H54 (cell line): ENCODE measurements around the gene IGFBP2.

Source experiments
- DNase-seq: peaks from one replicate; pipeline ENCODE4 v3.0.0; 2011; ENCODE audit warnings: low spot score, mixed read lengths; ENCODE audit not compliant: insufficient read length
- FAIRE-seq: peaks from 3 replicates; lab custom pipeline; 2011; peaks lifted over from hg19 to GRCh38; lab: Jason Lieb, UNC
- POLR2A ChIP-seq: IDR thresholded peaks from 2 replicates; pipeline ENCODE4 v1.6.1; 2011; ENCODE audit warnings: low read depth, mild to moderate bottlenecking, low read length

IGFBP2 gene

GRCh38 chr2:216657086-216657855 is 24.1 kb downstream of the IGFBP2 start:
- DNase-seq (no peak), FAIRE-seq (no peak)
- no peak for TF ChIP-seq POLR2A

DNA sequence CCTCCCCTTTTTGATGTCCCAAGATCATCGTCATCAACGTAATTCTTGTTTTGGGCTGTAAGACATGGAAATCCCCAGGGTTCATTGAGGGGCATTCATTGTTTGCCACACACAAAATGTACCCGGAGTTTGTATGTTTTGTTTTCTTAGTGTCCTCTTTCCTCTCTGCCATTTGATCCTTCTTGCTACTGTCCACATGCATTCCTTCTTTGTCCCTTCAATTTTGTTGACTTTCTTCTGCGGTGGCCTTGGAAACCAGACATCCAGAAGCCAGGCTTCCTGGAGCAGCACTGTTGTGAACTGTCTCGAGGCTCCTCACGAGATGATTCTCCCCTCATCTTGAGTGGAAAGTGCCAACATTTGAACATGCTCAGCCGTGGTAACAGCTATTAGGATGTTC is 24.8 kb downstream of the IGFBP2 start:
- FAIRE-seq (no peak), DNase-seq (no peak)
- TF ChIP-seq POLR2A, result no peak

DNA sequence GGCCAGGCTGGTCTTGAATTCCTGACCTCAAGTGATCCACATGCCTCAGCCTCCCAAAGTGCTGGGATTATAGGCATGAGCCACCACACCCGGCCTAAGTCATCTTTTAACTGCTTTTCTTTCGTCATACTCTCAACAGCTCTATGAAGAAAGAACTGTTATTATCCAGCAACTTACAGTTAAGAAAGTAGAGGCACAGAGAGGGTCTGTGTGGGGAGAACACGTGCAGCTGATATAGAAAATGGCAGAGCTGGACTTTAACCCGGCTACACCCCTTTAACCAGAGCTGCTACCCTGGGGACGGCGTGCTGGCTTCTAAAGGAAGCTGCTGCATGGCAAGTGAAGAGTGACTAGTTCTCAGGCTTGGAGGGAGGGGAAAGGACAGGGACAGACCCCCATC is 25.5 kb downstream of the IGFBP2 start:
- FAIRE-seq (no peak), DNase-seq (no peak)
- no peak for TF ChIP-seq POLR2A

- no peak for FAIRE-seq
Observed at GRCh38 chr2:216659276-216659675, 26.1 kb downstream of the IGFBP2 start.

GRCh38 chr2:216660496-216660895 is 27.3 kb downstream of the IGFBP2 start:
- no peak for TF ChIP-seq POLR2A
- no peak for FAIRE-seq
- DNase-seq, result no peak

More at GRCh38 chr2:216659276-216659675, 26.1 kb downstream of the IGFBP2 start:
- no peak for DNase-seq
- TF ChIP-seq POLR2A, result no peak

- FAIRE-seq (no peak), DNase-seq (no peak)
- no peak for TF ChIP-seq POLR2A
Observed at GRCh38 chr2:216661051-216661450, 27.8 kb downstream of the IGFBP2 start.

DNA sequence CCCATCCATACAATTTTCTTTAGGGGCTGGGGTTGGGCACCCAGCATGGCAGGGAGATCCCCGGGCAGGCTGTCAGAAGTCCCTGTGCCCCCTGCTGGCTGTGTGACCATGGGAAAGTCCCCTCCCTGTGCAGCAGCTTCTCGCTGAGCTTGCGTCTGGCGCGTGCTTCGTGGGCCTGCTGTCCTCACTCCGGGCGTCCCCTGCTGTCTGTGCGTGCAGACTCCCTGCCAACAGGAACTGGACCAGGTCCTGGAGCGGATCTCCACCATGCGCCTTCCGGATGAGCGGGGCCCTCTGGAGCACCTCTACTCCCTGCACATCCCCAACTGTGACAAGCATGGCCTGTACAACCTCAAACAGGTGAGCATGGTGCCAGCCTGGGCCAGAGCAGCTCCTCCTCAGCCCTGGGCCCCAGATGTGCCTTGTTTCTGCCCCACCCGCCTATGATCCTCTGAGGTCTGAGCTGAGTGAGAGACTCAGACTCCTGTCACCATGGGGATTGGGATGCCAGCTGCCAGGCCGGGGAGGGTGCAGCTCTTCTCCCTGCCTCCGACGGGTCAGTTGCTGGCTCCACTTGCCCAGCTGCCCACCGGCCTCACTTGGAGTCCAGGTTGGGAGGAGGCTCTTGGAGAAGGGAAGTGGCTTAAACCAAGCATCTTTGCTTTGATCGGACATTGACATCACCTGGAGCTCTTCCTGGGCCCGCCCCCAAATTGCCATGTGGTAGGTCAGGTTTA is 28.6 kb downstream of the IGFBP2 start:
- FAIRE-seq, result no peak
- no peak for DNase-seq
- TF ChIP-seq POLR2A, result 0 out of 2 replicates have a peak, but pooled peaks have one; percentile 11

DNA sequence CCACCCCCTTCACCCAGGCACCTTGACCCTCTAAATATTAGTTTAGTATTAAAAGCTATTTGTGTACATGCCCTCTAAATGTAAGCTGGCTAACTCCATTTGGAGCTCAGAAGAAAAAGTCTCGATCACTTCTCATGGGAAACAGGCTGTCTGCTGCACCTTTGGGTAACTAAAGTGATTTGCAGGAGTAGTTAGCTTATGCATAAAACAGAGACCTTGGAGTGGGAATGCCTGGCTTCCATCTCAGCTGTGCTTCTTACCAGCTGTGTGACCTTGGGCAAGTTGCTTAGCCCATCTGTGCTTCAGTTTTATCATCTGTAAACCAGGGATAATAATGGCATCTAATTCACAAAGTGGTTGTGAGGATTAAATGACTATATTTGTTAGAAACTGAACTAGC is 29.9 kb downstream of the IGFBP2 start:
- FAIRE-seq, result no peak
- no peak for DNase-seq
- TF ChIP-seq POLR2A, result no peak

DNA sequence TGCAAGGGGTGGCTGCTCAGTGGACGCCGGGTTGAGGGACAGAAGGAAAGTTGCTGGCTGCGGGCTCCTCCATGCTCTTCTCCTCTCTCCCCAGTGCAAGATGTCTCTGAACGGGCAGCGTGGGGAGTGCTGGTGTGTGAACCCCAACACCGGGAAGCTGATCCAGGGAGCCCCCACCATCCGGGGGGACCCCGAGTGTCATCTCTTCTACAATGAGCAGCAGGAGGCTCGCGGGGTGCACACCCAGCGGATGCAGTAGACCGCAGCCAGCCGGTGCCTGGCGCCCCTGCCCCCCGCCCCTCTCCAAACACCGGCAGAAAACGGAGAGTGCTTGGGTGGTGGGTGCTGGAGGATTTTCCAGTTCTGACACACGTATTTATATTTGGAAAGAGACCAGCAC is 30.6 kb downstream of the IGFBP2 start:
- DNase-seq (no peak), FAIRE-seq (no peak)
- TF ChIP-seq POLR2A, result no peak

GRCh38 chr2:216664593-216665034 is 31.4 kb downstream of the IGFBP2 start:
- DNase-seq, result no peak
- FAIRE-seq, result no peak
- no peak for TF ChIP-seq POLR2A

DNA sequence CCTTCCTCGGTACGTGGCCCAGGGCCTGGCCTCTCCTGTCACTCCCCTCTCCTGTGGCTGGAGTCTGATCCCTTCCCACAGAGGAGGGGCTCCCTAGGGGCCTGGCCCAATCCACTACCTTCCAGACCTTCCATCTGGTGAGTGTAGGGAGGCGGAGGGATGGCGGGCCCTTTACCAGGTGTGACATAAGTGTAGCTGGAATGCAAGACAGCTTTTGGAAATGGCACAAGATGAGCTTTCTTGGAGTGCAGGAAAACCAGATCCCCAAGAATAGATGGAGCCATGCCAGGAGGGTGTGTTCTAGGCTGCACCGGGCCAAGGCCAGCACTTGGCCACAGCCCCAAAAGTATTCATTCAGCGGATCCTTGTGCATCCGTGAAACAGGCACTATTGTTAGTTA is 32.0 kb downstream of the IGFBP2 start:
- no peak for FAIRE-seq
- no peak for TF ChIP-seq POLR2A
- no peak for DNase-seq

DNA sequence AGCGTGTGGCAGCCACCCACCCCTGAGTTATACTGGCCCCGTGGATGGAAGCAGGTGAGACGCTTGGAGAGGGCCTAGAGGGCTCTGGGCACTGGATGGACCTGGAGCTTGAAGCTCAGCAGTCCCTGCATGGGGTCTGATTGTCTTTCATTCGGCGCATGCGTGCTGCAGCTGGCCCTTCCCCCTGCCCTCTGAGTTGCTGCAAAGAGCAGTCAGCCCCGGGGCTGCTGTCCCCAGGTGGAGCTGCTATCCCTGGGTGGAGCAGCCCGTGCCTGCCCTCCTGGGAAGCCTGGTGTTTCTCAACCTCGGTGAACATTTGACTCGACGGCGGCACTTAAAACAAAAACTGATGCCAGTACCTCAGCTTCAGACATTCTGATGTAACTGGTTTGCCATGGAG is 32.5 kb downstream of the IGFBP2 start:
- no peak for DNase-seq

DNA sequence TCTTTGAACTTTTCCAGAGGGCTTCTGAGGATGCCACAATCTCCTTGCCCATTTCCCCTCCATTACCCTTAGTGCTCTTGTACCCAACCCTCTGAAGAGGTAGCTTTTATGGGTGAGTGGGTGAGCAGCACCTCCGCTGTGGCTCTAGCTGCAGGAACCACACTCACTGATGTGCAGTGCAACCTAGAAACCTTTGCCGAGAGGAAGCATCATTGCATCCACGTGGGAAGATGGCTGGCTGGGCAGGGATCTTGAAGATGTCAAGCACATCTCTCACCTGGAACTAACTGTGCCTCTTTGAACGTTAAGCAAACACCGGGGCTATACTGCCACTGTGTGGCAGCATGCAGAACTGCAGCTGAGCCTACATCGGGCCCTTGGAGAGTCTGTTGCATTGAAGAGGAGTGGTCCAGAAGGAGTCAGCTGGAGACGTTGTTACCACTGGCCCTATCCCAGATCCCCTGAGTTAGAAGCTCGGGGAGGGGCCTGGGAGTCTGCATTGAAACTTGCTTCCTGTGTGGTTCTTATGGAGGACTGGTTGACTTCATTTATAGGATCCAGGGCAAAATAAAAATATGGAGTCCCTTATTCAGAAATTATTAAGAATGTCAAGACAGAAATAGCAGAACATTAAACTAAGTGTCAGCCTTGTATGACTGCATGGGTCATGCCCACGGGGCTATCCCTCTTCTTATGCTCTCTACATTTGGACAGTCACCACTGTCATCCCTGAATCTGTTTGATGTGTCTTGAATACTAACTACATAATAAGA is 33.4 kb downstream of the IGFBP2 start:
- TF ChIP-seq POLR2A, result no peak
- peak; percentile 20 for FAIRE-seq
- DNase-seq, result peak; percentile 63

More for the DNA sequence above, 32.5 kb downstream of the IGFBP2 start:
- TF ChIP-seq POLR2A, result no peak
- no peak for FAIRE-seq

- FAIRE-seq (no peak), DNase-seq (no peak)
- TF ChIP-seq POLR2A, result no peak
Observed at GRCh38 chr2:216670266-216671080, 37.3 kb downstream of the IGFBP2 start.
